PFSK-1 (cell line): ENCODE data around the gene CLCN1.

Experiments
- FOXP2 ChIP-seq: optimal IDR thresholded peaks from 2 replicates; pipeline ENCODE3; 2011; ENCODE audit warnings: borderline replicate concordance, control low read depth, inconsistent platforms; ENCODE audit not compliant: insufficient read depth; ENCODE audit errors: extremely low read length, extremely low read depth
- POLR2AphosphoS5 ChIP-seq: IDR thresholded peaks from 2 replicates; pipeline ENCODE4 v1.6.1; 2012; ENCODE audit warnings: low read depth, mild to moderate bottlenecking, control low read depth, low read length, moderate library complexity
- SIN3A ChIP-seq: IDR thresholded peaks from 2 replicates; pipeline ENCODE4 v1.6.1; 2012; ENCODE audit warnings: mild to moderate bottlenecking, low read length, moderate library complexity, borderline replicate concordance; ENCODE audit not compliant: insufficient read depth
- TAF1 ChIP-seq: IDR thresholded peaks from 2 replicates; pipeline ENCODE4 v1.6.1; 2012; ENCODE audit warnings: low read length, control low read depth, borderline replicate concordance; ENCODE audit not compliant: insufficient read depth
- TF ChIP-seq, protein P1 (sequence below), 2 experiments: IDR thresholded peaks; 2 replicates each; pipeline versions ENCODE4 v1.6.1 to v1.8.0; 2011 to 2012; ENCODE audit warnings: low read depth in 2 of 2, low read length in 2 of 2, control low read depth in 1 of 2, inconsistent platforms in 1 of 2, mild to moderate bottlenecking in 1 of 2, moderate library complexity in 1 of 2; ENCODE audit not compliant: insufficient read depth in 1 of 2

CLCN1 gene

DNA sequence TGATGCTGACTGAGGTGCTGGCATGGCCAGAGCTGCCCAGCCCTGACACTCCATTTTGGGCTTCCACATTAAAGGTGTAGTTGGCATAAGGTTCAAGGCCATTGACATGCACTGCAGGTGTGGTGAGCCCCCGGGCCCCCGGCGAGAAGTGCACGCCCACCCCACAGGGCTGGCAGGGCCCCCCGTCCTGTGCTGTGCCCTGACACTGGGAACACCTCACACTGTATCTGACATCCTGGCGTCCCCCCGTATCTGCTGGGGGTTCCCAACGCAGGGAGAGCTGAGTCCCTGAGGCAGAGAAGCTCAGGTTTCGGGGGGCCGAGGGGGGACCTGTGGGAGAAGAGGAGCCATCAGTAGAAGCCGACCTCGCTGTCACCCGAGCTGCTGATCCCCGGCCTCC, 82.7 kb downstream of the CLCN1 start:
- TF ChIP-seq TAF1 (no peak), FOXP2 (no peak), POLR2AphosphoS5 (no peak), SIN3A (no peak)
- TF ChIP-seq, protein P1, sequence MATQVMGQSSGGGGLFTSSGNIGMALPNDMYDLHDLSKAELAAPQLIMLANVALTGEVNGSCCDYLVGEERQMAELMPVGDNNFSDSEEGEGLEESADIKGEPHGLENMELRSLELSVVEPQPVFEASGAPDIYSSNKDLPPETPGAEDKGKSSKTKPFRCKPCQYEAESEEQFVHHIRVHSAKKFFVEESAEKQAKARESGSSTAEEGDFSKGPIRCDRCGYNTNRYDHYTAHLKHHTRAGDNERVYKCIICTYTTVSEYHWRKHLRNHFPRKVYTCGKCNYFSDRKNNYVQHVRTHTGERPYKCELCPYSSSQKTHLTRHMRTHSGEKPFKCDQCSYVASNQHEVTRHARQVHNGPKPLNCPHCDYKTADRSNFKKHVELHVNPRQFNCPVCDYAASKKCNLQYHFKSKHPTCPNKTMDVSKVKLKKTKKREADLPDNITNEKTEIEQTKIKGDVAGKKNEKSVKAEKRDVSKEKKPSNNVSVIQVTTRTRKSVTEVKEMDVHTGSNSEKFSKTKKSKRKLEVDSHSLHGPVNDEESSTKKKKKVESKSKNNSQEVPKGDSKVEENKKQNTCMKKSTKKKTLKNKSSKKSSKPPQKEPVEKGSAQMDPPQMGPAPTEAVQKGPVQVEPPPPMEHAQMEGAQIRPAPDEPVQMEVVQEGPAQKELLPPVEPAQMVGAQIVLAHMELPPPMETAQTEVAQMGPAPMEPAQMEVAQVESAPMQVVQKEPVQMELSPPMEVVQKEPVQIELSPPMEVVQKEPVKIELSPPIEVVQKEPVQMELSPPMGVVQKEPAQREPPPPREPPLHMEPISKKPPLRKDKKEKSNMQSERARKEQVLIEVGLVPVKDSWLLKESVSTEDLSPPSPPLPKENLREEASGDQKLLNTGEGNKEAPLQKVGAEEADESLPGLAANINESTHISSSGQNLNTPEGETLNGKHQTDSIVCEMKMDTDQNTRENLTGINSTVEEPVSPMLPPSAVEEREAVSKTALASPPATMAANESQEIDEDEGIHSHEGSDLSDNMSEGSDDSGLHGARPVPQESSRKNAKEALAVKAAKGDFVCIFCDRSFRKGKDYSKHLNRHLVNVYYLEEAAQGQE (IDR thresholded peaks at IDR 0.05; ENCODE audit: insufficient read depth in 1 of 2, low read depth in 2 of 2, low read length in 2 of 2): no peak

DNA sequence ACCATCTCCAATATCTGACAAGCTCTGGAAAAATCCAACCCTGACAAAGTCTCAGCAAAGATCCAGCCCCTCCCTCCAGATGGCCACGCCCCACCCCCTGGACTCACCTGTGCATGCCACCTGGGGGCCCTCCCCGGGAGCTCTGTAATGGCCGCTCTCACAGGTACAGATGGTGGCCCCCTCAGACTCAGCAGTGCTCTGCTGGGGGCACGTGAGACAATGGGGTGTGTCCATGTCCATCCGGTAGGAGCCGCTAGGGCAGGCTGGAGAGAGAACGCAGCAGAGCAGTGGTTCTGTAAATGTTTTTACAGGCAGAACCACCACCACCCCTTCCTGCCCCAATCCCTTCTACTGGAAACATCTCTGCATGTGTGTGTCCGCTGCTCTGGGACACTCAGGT, 83.2 kb downstream of the CLCN1 start:
- TF ChIP-seq, protein P1 (IDR thresholded peaks at IDR 0.05; ENCODE audit: insufficient read depth in 1 of 2, low read depth in 2 of 2, low read length in 2 of 2): no peak
- TF ChIP-seq SIN3A: no peak
- no peak for TF ChIP-seq POLR2AphosphoS5
- no peak for TF ChIP-seq FOXP2
- no peak for TF ChIP-seq TAF1

DNA sequence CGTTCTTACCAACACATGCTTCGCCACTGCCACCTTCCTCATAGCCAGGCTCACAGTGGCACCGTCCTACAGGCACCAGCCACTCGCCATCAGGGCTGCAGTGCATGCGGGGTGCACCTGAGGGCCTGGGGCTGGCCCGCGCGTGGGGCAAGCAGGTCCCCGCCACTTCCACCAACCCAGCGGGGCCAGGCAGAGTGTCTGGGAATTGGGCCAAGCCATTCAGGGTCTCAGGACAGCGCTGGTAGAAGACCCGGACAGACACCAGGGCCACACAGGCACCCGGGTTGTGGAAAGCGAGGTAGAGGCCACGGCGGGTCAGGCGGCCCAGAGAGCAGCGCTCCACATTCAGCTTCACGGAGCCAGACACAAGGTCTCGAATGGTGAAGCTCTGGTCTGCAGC, 83.7 kb downstream of the CLCN1 start:
- no peak for TF ChIP-seq POLR2AphosphoS5
- TF ChIP-seq, protein P1 (IDR thresholded peaks at IDR 0.05; ENCODE audit: insufficient read depth in 1 of 2, low read depth in 2 of 2, low read length in 2 of 2): no peak
- TF ChIP-seq TAF1: no peak
- TF ChIP-seq FOXP2: no peak
- TF ChIP-seq SIN3A: no peak

DNA sequence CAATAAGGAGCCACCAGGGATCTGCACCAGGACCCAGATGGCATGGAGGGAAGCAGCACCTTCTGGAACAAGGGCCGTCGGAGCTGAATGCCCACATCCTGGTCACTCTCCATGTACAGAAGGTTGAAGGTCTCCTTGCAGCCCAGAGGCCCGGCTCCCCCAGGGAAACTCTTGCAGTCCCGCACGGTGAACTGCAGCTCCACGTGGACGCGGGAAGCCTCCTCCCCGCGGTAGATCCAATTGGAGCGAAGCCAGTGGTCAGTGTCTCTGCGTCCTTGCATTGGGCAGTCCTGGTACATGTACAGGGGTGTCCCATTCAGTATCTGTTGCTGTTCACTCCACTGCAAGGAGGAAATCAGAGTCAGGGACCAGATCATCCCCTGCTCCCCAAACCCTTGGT, 85.4 kb downstream of the CLCN1 start:
- TF ChIP-seq TAF1 (no peak), POLR2AphosphoS5 (no peak), FOXP2 (no peak), SIN3A (no peak)
- TF ChIP-seq, protein P1 (IDR thresholded peaks at IDR 0.05; ENCODE audit: insufficient read depth in 1 of 2, low read depth in 2 of 2, low read length in 2 of 2): no peak
